ENCODE data around the gene TCF20.

The TCF20 gene

GRCh38 chr22:42249831-42250230 is 20.6 kb downstream of the TCF20 start:
- no peak for DNase-seq (ENCODE audit: low read depth)
- TF ChIP-seq, protein P1, sequence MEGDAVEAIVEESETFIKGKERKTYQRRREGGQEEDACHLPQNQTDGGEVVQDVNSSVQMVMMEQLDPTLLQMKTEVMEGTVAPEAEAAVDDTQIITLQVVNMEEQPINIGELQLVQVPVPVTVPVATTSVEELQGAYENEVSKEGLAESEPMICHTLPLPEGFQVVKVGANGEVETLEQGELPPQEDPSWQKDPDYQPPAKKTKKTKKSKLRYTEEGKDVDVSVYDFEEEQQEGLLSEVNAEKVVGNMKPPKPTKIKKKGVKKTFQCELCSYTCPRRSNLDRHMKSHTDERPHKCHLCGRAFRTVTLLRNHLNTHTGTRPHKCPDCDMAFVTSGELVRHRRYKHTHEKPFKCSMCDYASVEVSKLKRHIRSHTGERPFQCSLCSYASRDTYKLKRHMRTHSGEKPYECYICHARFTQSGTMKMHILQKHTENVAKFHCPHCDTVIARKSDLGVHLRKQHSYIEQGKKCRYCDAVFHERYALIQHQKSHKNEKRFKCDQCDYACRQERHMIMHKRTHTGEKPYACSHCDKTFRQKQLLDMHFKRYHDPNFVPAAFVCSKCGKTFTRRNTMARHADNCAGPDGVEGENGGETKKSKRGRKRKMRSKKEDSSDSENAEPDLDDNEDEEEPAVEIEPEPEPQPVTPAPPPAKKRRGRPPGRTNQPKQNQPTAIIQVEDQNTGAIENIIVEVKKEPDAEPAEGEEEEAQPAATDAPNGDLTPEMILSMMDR (IDR thresholded peaks at IDR 0.05; ENCODE audit: insufficient read depth, low read depth, low read length, missing control alignments) = no peak
- no peak overlapping the region for H3K4me3 ChIP-seq (ENCODE audit: low read length)

GRCh38 chr22:42248995-42249394 is 21.5 kb downstream of the TCF20 start:
- TF ChIP-seq, protein P1 (IDR thresholded peaks at IDR 0.05; ENCODE audit: insufficient read depth, low read depth, low read length, missing control alignments) = no peak
- DNase-seq (ENCODE audit: low read depth) = no peak
- no peak overlapping the region for H3K4me3 ChIP-seq (ENCODE audit: low read length)

DNA sequence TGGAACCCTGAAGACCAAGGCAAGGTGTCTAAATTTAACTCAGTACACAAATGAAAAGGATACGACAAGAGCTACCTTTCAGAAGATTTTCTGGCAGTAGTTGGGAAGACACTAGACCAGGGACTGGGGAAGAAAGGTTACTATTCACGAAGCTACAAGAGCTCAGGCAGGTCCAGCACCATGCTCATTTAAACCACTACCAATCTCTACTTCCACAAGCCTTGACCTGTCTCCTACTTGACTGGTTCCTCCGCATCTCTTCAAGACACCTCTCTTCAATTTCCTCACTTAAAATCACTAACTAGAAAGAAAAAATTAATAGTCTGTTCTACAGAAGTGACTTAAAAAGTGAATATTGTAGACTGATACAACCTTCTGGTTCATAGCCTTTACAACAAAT is 22.9 kb downstream of the TCF20 start:
- TF ChIP-seq, protein P1 (IDR thresholded peaks at IDR 0.05; ENCODE audit: insufficient read depth, low read depth, low read length, missing control alignments) = no peak
- H3K4me3 ChIP-seq (ENCODE audit: low read length) = no peak overlapping the region
- peak; percentile 63 for DNase-seq (ENCODE audit: low read depth)

GRCh38 chr22:42243802-42244060 is 26.7 kb downstream of the TCF20 start:
- TF ChIP-seq, protein P1 (IDR thresholded peaks at IDR 0.05; ENCODE audit: insufficient read depth, low read depth, low read length, missing control alignments) = no peak
- no peak for DNase-seq (ENCODE audit: low read depth)
- H3K4me3 ChIP-seq (ENCODE audit: low read length) = no peak overlapping the region

GRCh38 chr22:42236848-42237247 is 33.6 kb downstream of the TCF20 start:
- DNase-seq (ENCODE audit: low read depth) = no peak
- no peak overlapping the region for H3K4me3 ChIP-seq (ENCODE audit: low read length)
- TF ChIP-seq, protein P1 (IDR thresholded peaks at IDR 0.05; ENCODE audit: insufficient read depth, low read depth, low read length, missing control alignments) = no peak

DNA sequence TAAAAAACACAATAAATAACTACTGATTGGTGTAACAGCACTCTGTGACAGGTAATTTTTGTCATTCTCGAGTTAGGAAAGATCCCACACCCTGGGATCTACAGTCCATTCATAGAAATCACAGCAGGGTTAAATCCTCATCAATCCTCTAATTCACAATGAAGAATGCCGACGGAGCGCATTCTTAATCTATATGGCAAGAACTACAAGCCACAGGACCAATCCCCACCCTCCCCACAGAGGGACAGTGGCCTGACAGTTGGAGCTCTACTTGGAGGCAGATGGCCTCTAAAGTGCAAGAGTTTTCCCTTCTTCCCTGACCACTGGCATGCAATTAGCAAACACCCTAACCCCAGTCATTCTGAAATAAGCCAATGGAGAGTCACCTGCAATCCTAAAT is 34.2 kb downstream of the TCF20 start:
- TF ChIP-seq, protein P1 (IDR thresholded peaks at IDR 0.05; ENCODE audit: insufficient read depth, low read depth, low read length, missing control alignments) = no peak
- H3K4me3 ChIP-seq (ENCODE audit: low read length) = no peak overlapping the region
- no peak for DNase-seq (ENCODE audit: low read depth)

- TF ChIP-seq, protein P1 (IDR thresholded peaks at IDR 0.05; ENCODE audit: insufficient read depth, low read depth, low read length, missing control alignments) = no peak
- DNase-seq (ENCODE audit: low read depth) = no peak
- no peak overlapping the region for H3K4me3 ChIP-seq (ENCODE audit: low read length)
Measured at GRCh38 chr22:42233879-42234278, 36.6 kb downstream of the TCF20 start.
